NCI-H187 (cell line): ENCODE results near the gene ZNF700.
"Not testable (repeated sequence)": the region's sequence is repeated elsewhere in the genome, so short reads cannot be mapped to it uniquely, and the experiment has no call there.

Experiments used
- DNase-seq, 2 experiments: peaks; one replicate each; lab custom pipeline; 2025; lab: John Stamatoyannopoulos, UW

Gene ZNF700

GRCh38 chr19:11924886-11925650, at the start of gene ZNF700:
ZNF700 (plus strand) TSS chr19:11925107; CDS start chr19:11925211, 104 bp downstream.
- peak; percentile 75 to 79 for DNase-seq

GRCh38 chr19:11879687-11880266, 45.1 kb upstream of the ZNF700 start:
- DNase-seq, result not testable (repeated sequence)

- no peak for DNase-seq
Observed at GRCh38 chr19:11880598-11880997, 44.3 kb upstream of the ZNF700 start.

- DNase-seq, result peak; percentile 3 to 10
Observed at GRCh38 chr19:11881151-11881800, 43.6 kb upstream of the ZNF700 start.

GRCh38 chr19:11882606-11883005, 42.3 kb upstream of the ZNF700 start:
- no peak for DNase-seq

- no peak for DNase-seq
Observed at GRCh38 chr19:11887234-11887610, 37.7 kb upstream of the ZNF700 start.

GRCh38 chr19:11887611-11888531, 37.0 kb upstream of the ZNF700 start, which contains the start of gene ZNF69:
ZNF69 (plus strand) TSS chr19:11887782; CDS start chr19:11887924, 142 bp downstream.
- no peak for DNase-seq

GRCh38 chr19:11889901-11890300, 35.0 kb upstream of the ZNF700 start:
- not testable (repeated sequence) for DNase-seq

- DNase-seq, result no peak
Observed at GRCh38 chr19:11890634-11891033, 34.3 kb upstream of the ZNF700 start.

GRCh38 chr19:11894851-11895250, 30.1 kb upstream of the ZNF700 start:
- no peak for DNase-seq

GRCh38 chr19:11902228-11902627, 22.7 kb upstream of the ZNF700 start:
- DNase-seq, result no peak

GRCh38 chr19:11905928-11906327, 19.0 kb upstream of the ZNF700 start:
- DNase-seq, result no peak

- DNase-seq, result not testable (repeated sequence)
Observed at GRCh38 chr19:11911937-11912336, 13.0 kb upstream of the ZNF700 start.

GRCh38 chr19:11914417-11915051, 10.4 kb upstream of the ZNF700 start:
- not testable (repeated sequence) for DNase-seq

GRCh38 chr19:11921852-11922495, 2.9 kb upstream of the ZNF700 start:
- no peak for DNase-seq

GRCh38 chr19:11925651-11926187, 812 bp downstream of the ZNF700 start:
- not testable (repeated sequence) for DNase-seq

- no peak for DNase-seq
Observed at GRCh38 chr19:11927227-11927626, 2.3 kb downstream of the ZNF700 start.

- no peak for DNase-seq
Observed at GRCh38 chr19:11931051-11931450, 6.1 kb downstream of the ZNF700 start.

- no peak for DNase-seq
Observed at GRCh38 chr19:11931513-11931912, 6.6 kb downstream of the ZNF700 start.

GRCh38 chr19:11935829-11936228, 10.9 kb downstream of the ZNF700 start:
- DNase-seq, result not testable (repeated sequence)

GRCh38 chr19:11938383-11938782, 13.5 kb downstream of the ZNF700 start:
- DNase-seq, result not testable (repeated sequence)
